ENCODE measurements around the gene FAM228A. TPM values are rescaled to one million over a fixed set of nuclear protein-coding genes. Genes with fewer than 3 reads are reported as not detected.
"Not testable (repeated sequence)": the region's sequence is repeated elsewhere in the genome, so short reads cannot be mapped to it uniquely, and the experiment has no call there.

The FAM228A gene
- total RNA-seq, 1 donor from 2014 or later: 0.35 TPM

- no peak for DNase-seq (ENCODE audit: low spot score)
- intact Hi-C loops (cut with DNase I): no loop called here
Observed at GRCh38 chr2:24183366-24184069, 8.7 kb downstream of the FAM228A start.

GRCh38 chr2:24189551-24189950 is 14.7 kb downstream of the FAM228A start:
- DNase-seq (ENCODE audit: low spot score): no peak
- intact Hi-C loops (cut with DNase I): no loop called here

GRCh38 chr2:24190503-24190902 is 15.7 kb downstream of the FAM228A start:
- intact Hi-C loops (cut with DNase I): no loop called here
- no peak for DNase-seq (ENCODE audit: low spot score)

GRCh38 chr2:24191156-24191555 is 16.3 kb downstream of the FAM228A start:
- DNase-seq (ENCODE audit: low spot score): no peak
- intact Hi-C loops (cut with DNase I): no loop called here

GRCh38 chr2:24191848-24192247 is 17.0 kb downstream of the FAM228A start:
- intact Hi-C loops (cut with DNase I): no loop called here
- DNase-seq (ENCODE audit: low spot score): no peak

GRCh38 chr2:24197213-24197612 is 22.4 kb downstream of the FAM228A start:
- DNase-seq (ENCODE audit: low spot score); intact Hi-C loops (cut with DNase I): not testable (repeated sequence)

- intact Hi-C loops (cut with DNase I): no loop called here
- no peak for DNase-seq (ENCODE audit: low spot score)
Observed at GRCh38 chr2:24199968-24200590, 25.2 kb downstream of the FAM228A start.

GRCh38 chr2:24200799-24201198 is 25.9 kb downstream of the FAM228A start:
- intact Hi-C loops (cut with DNase I): no loop called here

GRCh38 chr2:24203029-24203786 is 28.4 kb downstream of the FAM228A start:
- intact Hi-C loops (cut with DNase I): no loop called here
- no peak for DNase-seq (ENCODE audit: low spot score)

More at GRCh38 chr2:24200799-24201198, 25.9 kb downstream of the FAM228A start:
- no peak for DNase-seq (ENCODE audit: low spot score)

GRCh38 chr2:24203787-24204150 is 28.9 kb downstream of the FAM228A start:
- intact Hi-C loops (cut with DNase I): no loop called here
- no peak for DNase-seq (ENCODE audit: low spot score)

GRCh38 chr2:24204505-24204904 is 29.7 kb downstream of the FAM228A start:
- no peak for DNase-seq (ENCODE audit: low spot score)
- intact Hi-C loops (cut with DNase I): no loop called here

- intact Hi-C loops (cut with DNase I): no loop called here
- no peak for DNase-seq (ENCODE audit: low spot score)
Observed at GRCh38 chr2:24205131-24205530, 30.3 kb downstream of the FAM228A start.

- intact Hi-C loops (cut with DNase I): no loop called here
- DNase-seq (ENCODE audit: low spot score): no peak
Observed at GRCh38 chr2:24206242-24206641, 31.4 kb downstream of the FAM228A start.

- intact Hi-C loops (cut with DNase I): no loop called here
- no peak for DNase-seq (ENCODE audit: low spot score)
Observed at GRCh38 chr2:24206714-24207113, 31.9 kb downstream of the FAM228A start.

GRCh38 chr2:24207359-24207758 is 32.5 kb downstream of the FAM228A start:
- intact Hi-C loops (cut with DNase I): no loop called here
- no peak for DNase-seq (ENCODE audit: low spot score)

GRCh38 chr2:24208490-24208889 is 33.6 kb downstream of the FAM228A start:
- no peak for DNase-seq (ENCODE audit: low spot score)

GRCh38 chr2:24209389-24210105 is 34.7 kb downstream of the FAM228A start:
- intact Hi-C loops (cut with DNase I): no loop called here

More at GRCh38 chr2:24208490-24208889, 33.6 kb downstream of the FAM228A start:
- intact Hi-C loops (cut with DNase I): no loop called here

GRCh38 chr2:24210106-24210455 is 35.2 kb downstream of the FAM228A start:
- no peak for DNase-seq (ENCODE audit: low spot score)
- intact Hi-C loops (cut with DNase I): no loop called here

More at GRCh38 chr2:24209389-24210105, 34.7 kb downstream of the FAM228A start:
- no peak for DNase-seq (ENCODE audit: low spot score)

GRCh38 chr2:24210723-24211122 is 35.9 kb downstream of the FAM228A start:
- DNase-seq (ENCODE audit: low spot score): no peak
- intact Hi-C loops (cut with DNase I): no loop called here

- DNase-seq (ENCODE audit: low spot score): no peak
- intact Hi-C loops (cut with DNase I): no loop called here
Observed at GRCh38 chr2:24211408-24211807, 36.6 kb downstream of the FAM228A start.
